ENCODE data around the gene GPBAR1. TPM values are rescaled to one million over a fixed set of nuclear protein-coding genes. Genes with fewer than 3 reads are reported as not detected.

The GPBAR1 gene
- total RNA-seq, 2 donors from 2014 or later: 0.91 TPM; not detected in 1

DNA sequence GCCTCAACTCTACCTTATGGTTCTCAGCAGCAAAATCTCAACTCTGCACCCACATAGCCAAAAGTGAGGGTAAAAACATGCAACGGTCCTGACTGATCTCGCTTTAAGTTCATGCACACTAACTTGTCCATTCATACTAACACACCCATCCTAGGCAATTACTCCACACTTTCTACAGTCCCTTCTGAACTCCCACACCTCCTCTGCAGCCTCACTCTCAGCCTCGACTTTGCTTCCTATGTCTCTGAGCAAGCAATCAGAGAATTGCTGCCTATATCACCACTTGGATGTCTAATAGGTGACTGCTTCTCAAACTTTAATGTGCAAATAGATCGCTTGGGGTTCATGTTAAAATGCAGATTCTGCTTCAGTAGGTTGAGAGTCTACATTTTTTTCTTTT lies 39.3 kb downstream of the GPBAR1 start:
- 87% methylated on average over 4 of the region's 4 CpGs for WGBS

DNA sequence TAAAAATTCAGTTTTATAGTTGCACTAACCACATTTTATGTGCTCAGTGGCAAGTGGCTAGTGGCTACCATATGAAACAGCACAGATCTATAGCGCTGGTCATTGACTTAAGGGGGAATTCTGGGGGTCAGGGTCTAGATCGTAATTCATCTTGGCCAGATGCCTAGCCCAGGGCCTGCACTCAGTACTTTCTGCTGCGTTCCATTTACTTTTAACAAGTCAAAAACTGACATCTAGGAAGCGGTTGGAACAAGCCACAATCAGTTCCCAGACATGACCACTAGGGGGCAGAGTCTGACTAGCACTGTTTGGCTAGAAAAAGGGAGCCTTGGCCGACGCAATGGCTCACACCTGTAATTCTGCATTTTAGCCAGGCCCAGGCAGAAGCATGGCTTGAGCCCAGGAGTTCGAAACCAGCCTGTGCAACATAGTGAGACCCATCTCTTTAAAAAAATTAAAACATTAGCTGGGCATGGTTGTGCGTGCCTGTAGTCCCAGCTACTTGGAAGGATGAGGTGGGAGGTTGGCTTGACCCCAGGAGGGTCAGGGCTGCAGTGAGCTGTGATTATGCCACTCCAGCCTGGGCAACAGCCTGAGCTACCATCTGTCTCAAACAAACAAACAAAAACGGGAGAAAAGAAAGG lies 40.5 kb downstream of the GPBAR1 start:
- intact Hi-C loops (cut with DNase I): loop anchor here (5.0 kb wide), 1 partner anchor 56 kb away; the partner anchor contains the start of gene CATIP
- H3K4me3 ChIP-seq: no peak overlapping the region
- no peaks in the 10 kb centered on the region for H3K9me3 ChIP-seq
- no peaks in the 10 kb centered on the region for H3K27me3 ChIP-seq (replicated peaks; ENCODE audit: insufficient read depth)
- no peaks in the 10 kb centered on the region for H3K4me1 ChIP-seq (replicated peaks)
- 7% methylated on average over 9 of the region's 9 CpGs for WGBS
- H3K27ac ChIP-seq: peak overlapping the region; percentile 51 to 54
- peak; percentile 83 for DNase-seq (ENCODE audit: low spot score)
- H3K36me3 ChIP-seq: no peaks in the 10 kb centered on the region
- TF ChIP-seq POLR2AphosphoS5 (IDR thresholded peaks at IDR 0.05): peak; percentile 89
- TF ChIP-seq, protein P1, sequence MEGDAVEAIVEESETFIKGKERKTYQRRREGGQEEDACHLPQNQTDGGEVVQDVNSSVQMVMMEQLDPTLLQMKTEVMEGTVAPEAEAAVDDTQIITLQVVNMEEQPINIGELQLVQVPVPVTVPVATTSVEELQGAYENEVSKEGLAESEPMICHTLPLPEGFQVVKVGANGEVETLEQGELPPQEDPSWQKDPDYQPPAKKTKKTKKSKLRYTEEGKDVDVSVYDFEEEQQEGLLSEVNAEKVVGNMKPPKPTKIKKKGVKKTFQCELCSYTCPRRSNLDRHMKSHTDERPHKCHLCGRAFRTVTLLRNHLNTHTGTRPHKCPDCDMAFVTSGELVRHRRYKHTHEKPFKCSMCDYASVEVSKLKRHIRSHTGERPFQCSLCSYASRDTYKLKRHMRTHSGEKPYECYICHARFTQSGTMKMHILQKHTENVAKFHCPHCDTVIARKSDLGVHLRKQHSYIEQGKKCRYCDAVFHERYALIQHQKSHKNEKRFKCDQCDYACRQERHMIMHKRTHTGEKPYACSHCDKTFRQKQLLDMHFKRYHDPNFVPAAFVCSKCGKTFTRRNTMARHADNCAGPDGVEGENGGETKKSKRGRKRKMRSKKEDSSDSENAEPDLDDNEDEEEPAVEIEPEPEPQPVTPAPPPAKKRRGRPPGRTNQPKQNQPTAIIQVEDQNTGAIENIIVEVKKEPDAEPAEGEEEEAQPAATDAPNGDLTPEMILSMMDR (IDR thresholded peaks at IDR 0.05): peak; percentile 95 to 100 (median 98)
- TF ChIP-seq POLR2A (IDR thresholded peaks at IDR 0.05): no peak

More for the DNA sequence above, 39.3 kb downstream of the GPBAR1 start:
- Histone ChIP-seq H3K27ac (no peak overlapping the region), H3K4me1 (replicated peaks) (peaks cover 4% of the 10 kb centered on the region), H3K4me3 (no peak overlapping the region), H3K9me3 (no peaks in the 10 kb centered on the region), H3K27me3 (replicated peaks; ENCODE audit: insufficient read depth) (no peaks in the 10 kb centered on the region), H3K36me3 (no peaks in the 10 kb centered on the region)
- intact Hi-C loops (cut with DNase I): loop anchor here (5.0 kb wide), 1 partner anchor 57 kb away; the partner anchor contains the start of gene CATIP
- TF ChIP-seq POLR2A (IDR thresholded peaks at IDR 0.05): no peak
- TF ChIP-seq, protein P1 (IDR thresholded peaks at IDR 0.05): no peak
- DNase-seq (ENCODE audit: low spot score): no peak

DNA sequence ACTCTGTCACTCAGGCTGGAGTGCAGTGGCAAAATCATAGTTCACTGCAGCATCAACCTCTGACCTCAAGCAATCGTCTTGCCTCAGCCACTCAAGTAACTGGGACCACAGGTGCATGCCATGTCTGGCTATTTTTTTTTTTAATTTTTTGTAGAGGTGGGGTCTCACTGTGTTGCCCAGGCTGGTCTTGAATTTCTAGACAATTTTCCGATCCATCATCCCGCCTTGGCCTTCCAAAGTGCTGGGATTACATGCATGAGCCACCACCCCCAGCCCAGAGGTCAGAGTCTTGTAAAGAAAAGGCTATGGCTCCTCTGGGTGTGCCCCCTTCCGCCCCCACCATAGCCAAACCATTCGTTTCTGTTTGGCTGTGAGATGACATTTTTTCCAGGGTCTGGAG lies 44.6 kb downstream of the GPBAR1 start:
- Histone ChIP-seq H3K27ac (no peak overlapping the region), H3K9me3 (no peaks in the 10 kb centered on the region), H3K27me3 (replicated peaks; ENCODE audit: insufficient read depth) (no peaks in the 10 kb centered on the region), H3K4me3 (no peak overlapping the region), H3K4me1 (replicated peaks) (no peaks in the 10 kb centered on the region), H3K36me3 (no peaks in the 10 kb centered on the region)
- TF ChIP-seq, protein P1 (IDR thresholded peaks at IDR 0.05): no peak
- TF ChIP-seq POLR2A (IDR thresholded peaks at IDR 0.05) (no peak), POLR2AphosphoS5 (IDR thresholded peaks at IDR 0.05) (no peak)
- intact Hi-C loops (cut with DNase I): no loop called here
- DNase-seq (ENCODE audit: low spot score): no peak
- WGBS: 83% methylated on average over 5 of the region's 5 CpGs

DNA sequence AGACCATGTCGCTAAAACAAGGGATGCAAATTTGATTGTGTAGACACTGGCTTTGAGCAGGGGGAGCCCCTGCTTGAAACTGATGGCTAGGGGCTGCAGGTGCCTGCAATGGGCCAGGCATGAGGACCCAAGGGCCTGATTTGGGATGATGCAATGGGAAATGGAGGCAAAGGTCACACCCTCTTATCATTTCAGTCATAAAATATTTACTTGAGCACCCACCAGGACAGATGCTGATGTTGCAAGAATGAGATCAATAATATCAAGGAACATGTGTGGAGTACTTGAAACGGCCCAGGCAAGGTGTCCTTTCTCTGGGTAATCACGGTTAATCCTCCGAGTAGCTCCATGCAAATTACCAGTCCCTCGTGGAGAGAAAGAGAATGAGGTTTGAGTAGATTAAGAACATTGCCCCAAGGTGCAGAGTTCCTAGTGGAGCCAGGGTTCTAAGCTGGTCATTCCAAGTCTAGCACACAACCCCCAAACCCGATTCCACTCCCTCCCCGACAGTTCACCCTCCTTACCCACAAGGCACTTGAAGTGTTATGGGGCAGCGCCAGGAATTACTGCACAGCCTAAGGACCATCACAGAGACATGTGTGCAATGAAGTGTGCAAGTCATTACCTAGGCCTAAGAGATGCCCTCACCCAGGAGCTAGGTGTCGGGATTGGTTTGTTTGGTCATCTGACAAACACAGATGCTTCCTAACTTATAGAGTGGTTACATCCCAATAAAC lies 45.5 kb downstream of the GPBAR1 start:
- no peak overlapping the region for H3K27ac ChIP-seq
- WGBS: 88% methylated on average over 9 of the region's 9 CpGs
- H3K36me3 ChIP-seq: no peaks in the 10 kb centered on the region
- DNase-seq (ENCODE audit: low spot score): no peak
- TF ChIP-seq POLR2AphosphoS5 (IDR thresholded peaks at IDR 0.05) (no peak), POLR2A (IDR thresholded peaks at IDR 0.05) (no peak)
- TF ChIP-seq, protein P1 (IDR thresholded peaks at IDR 0.05): no peak
- H3K4me3 ChIP-seq: no peak overlapping the region
- peaks cover 4% of the 10 kb centered on the region for H3K4me1 ChIP-seq (replicated peaks)
- intact Hi-C loops (cut with DNase I): no loop called here
- no peaks in the 10 kb centered on the region for H3K27me3 ChIP-seq (replicated peaks; ENCODE audit: insufficient read depth)
- H3K9me3 ChIP-seq: no peaks in the 10 kb centered on the region

Data from prostate gland (tissue), 2 donors.